Measurements from ENCODE around the gene GFOD1.

DNA sequence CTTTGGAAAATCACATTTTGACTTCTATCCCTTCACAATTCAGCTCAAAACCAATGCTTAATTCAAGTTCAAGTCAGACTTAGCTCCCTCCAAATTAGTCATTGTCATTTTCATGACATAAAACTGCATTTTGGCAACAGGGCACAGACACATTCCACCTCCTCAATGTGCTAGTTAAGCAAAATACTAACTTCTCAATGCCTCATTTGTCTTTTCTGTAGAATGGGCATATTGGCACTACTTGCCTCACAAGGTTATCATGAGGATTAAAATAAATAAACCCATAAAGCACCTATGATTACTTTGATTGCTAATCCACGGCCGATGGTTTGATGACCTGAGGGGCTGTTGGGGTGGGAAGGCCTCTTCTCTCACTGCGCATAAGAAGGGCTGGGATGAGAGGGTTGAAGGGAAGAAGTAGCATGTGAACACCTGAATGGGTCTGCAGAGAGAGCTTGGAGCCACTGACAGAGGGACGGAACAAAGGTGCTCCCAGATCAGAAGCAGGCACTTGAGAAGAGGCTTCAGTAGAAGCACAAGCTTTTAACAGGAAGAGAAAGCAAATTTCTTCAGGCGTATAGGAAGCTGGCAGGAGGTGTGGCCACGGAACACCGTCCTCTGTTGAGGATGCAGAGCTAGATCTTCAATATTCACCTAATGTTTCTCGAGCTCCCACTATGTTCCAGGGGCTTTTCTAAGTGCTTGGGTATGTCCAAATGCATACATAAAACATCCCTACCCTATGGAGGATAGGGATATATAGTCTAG lies 147.4 kb downstream of the GFOD1 start:
- no peak for TF ChIP-seq GATA2 (CRISPR knock-in tag; IDR thresholded peaks at IDR 0.05)
- TF ChIP-seq JUND (IDR thresholded peaks at IDR 0.05): no peak
- TF ChIP-seq CTCF (IDR thresholded peaks at IDR 0.05): no peak
